H4 (cell line): Measurements from ENCODE around the gene GNG11. TPM values are rescaled to one million over a fixed set of nuclear protein-coding genes. Genes with fewer than 3 reads are reported as not detected.

Experiments used
- DNase-seq: peaks from one replicate; pipeline ENCODE4 v3.0.0-alpha.2; 2015; ENCODE audit warnings: low spot score
- total RNA-seq: library from RNA; depleted of rRNA; stranded (reverse); fragments of >200 nt; shearing (Covaris generic); gene quantifications from 2 replicates; pipeline ENCODE4 v1.2.3, GENCODE V29; 2014; rRNA removed

GNG11 gene
- total RNA-seq, 1 experiment from 2014 or later = 58.5 TPM

GRCh38 chr7:93945756-93946535 is 24.4 kb downstream of the GNG11 start:
- DNase-seq = no peak

DNA sequence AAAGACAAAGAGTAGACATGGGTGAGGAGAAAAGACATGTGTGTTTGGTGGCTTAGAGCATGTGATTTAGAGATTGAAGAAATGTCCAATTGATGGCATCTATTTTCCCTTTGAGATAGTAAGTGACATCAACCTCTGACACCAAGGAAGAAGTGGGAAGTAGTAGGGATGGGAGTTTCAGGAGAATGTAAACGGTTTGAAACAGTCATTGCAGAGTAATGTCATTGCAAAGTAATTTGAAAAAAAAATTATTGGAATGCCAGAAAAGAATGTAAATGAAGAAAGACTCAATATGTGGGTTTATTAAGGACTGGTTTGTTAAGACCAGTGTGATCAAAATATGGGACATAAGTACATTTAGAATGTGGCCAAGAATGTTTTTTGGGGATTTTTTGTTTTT is 26.6 kb downstream of the GNG11 start:
- no peak for DNase-seq

DNA sequence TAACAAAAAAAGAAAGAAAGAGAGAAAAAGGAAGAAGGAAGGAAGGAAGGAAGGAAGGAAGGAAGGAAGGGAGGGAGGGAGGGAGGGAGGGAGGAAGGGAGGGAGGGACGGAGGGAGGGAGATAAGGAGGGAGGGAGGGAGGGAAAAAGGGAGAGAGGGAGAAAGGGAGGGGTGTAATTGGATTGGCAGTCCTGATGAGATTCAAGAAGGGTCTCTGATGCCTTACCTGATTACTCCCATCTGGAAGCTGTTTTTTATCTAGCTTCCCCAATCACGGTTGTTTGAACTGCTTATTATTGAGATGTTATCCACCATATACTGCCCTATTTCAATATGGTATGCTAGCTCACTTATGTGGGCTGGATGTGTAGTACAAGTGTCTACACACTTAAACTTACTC is 27.3 kb downstream of the GNG11 start:
- no peak for DNase-seq

DNA sequence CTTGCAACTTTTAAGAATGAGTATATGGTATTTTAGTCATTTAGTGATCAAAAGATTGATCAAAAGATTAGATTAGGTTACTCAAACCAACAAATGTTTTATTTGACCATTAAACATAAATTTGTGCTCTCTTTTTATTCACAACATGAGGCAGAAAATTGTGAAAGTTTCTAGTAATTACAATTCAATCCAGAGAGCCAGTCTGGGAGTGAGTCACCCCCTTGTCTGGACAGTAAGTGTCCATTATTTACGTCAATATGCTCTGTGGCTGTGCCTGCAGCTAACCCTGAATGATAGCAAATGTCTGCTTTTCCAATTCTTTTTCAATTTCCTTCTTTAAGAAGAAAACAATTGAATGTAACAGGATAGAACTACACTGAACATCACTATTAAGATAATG is 27.9 kb downstream of the GNG11 start:
- DNase-seq = peak; percentile 53

GRCh38 chr7:93955304-93955703 is 33.8 kb downstream of the GNG11 start:
- DNase-seq = no peak

- no peak for DNase-seq
Measured at GRCh38 chr7:93957767-93958166, 36.2 kb downstream of the GNG11 start.

DNA sequence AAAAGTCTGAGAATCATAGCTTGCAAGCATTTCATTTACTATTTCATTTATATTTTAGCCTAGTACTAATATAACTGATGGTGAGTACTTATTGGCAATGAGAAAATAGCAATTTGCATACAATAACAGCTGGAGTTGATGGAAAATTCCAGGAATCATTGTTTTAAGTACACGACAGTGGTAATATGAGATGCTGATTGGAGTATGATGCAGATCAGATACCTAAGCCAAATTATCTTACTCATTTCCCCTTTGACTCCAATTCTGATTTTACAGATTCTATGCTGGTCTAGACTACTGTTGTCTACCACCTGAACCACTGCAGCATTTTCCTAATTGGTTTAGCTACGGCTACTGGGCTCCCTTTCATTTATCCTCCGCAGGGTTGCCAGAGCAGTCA is 36.7 kb downstream of the GNG11 start:
- no peak for DNase-seq

DNA sequence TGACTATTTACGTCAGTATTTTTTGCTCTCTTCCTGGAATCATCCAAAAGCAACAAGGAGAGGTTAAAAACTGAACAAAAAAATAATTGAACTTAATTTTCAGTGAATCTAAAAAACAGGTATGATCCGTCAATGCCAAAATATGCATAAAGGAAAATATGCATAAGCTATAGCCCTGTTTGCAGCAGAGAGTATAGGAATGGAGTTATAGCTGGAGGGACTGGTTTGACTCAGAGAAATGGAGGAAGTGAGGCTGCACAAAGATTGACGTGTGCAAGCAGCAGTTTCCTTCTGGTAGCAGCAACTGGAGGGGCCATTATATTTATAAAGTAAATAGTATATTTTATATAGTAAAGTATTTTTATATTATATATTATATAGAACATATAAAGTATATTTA is 37.1 kb downstream of the GNG11 start:
- no peak for DNase-seq

GRCh38 chr7:93960986-93961385 is 39.5 kb downstream of the GNG11 start:
- DNase-seq = no peak

- DNase-seq = no peak
Measured at GRCh38 chr7:93964262-93964661, 42.7 kb downstream of the GNG11 start.

- DNase-seq = no peak
Measured at GRCh38 chr7:93964813-93965212, 43.3 kb downstream of the GNG11 start.

DNA sequence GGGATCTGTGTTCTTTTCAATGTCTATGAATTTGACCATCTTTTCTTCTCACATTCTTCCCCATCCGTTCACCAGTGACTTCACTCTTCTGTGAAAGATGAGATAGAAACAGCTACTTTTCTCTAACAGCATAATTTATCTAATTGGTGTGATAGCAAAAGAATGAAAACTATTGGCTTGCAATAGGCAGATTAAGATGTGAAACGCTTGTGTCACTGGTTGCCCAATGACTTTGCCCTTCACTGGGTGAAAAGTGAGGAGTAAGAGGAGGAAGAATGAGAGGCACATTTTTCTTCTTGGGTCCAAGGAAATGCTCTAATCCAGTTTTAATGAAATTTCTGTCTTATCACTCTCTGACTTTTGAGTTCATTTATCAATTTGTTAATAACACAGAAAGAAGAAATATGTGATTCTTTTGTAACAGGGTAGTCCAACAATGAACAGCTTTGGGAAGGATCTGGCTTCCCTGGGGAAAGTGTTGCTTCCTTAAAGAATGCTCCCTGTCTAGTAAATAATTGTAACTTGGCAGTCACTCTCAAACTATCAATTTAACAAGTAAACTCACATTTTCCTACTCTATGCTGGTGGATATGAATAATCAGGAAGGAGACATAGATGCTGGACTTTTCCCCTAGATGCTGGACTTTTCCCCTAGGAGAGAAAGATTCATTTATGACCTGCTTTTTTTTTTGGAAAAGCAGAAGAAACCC is 47.5 kb downstream of the GNG11 start:
- no peak for DNase-seq

GRCh38 chr7:93972029-93972725 is 50.6 kb downstream of the GNG11 start:
- DNase-seq = no peak

DNA sequence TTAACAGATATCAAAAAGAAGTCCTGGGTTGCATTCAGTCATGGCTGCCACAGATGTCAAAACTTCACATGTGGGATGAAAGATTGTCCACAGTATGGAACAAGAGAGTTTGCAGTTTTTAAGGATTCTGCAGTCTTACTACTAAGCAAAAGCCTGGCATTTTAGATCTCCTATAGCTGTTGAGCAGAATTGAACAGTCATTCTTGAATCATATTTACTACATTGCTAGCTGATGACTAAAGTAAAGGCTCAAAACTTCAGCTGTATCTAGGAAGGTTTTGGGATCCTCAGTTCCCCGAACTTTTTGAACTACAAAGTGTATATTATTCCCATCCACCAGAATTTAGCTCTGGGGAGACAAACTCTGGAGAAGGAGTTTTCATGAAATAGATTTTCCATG is 51.6 kb downstream of the GNG11 start:
- no peak for DNase-seq

DNA sequence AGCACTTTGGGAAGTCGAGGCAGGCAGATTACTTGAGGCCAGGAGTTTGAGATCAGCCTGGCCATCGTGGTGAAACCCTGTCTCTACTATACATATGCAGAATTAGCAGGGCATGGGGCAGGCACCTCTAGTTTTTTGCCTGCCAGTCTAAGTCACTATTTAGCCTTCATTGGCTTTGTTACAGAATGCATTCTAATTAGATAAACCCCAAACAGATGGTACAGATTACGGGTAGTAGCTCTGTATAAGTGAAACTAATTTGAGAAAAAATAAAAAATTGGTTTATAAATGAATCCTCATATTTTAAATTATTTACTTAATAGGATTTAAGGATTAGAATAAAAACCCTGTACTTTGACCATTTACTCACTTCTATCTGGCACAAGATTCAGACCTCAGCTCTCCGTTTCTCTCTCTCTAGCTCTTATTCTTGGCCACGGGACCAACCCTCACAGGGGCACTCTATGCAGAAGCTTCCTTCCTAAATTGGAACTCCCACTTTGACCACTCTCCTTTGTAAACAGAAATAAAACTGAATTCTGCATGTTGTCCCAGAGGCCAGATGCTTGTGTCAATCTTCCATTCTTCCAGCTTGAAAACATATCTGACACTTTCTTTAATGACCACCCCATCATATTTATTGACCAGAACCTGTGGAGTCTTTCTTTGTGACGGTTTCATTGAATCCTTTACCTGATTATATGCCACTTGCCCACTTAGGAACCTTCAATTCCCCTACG is 55.8 kb downstream of the GNG11 start:
- no peak for DNase-seq

Other genes with a start within 250 kb of the GNG11 start
- 16.0 and 18.0 TPM in 2 replicates for gene TFPI2, start 31.0 kb upstream of the GNG11 start, total RNA-seq
- not detected in 2 replicates for gene GNGT1, start 15.2 kb upstream of the GNG11 start, total RNA-seq
- gene BET1, start 82.6 kb downstream of the GNG11 start, total RNA-seq = 67.3 and 76.4 TPM in 2 replicates